ENCODE data around the gene TRIM15.

GRCh38 chr6:30135757-30136156 lies 27.6 kb upstream of the TRIM15 start, which contains the start of gene TRIM40:
- TF ChIP-seq POLR2A (IDR thresholded peaks at IDR 0.05; ENCODE audit: low read depth, low read length) = no peak
- no peak for TF ChIP-seq POLR2AphosphoS5 (IDR thresholded peaks at IDR 0.05; ENCODE audit: low read depth, low read length)
- TF ChIP-seq TAF1 (IDR thresholded peaks at IDR 0.05; ENCODE audit: borderline replicate concordance, low read depth, low read length) = no peak

Data from GM12892 (cell line).